Esophagus muscularis mucosa (tissue), 4 donors: ENCODE data around the gene ZEB2.

Experiments used
- EP300 ChIP-seq: sonication (generic); formaldehyde crosslinking; IDR thresholded peaks from one replicate; pipeline ENCODE4 v1.6.1; 2017; ENCODE audit warnings: antibody characterized with exemption
- POLR2A ChIP-seq: fragments of 450-650 bp; IDR thresholded peaks from one replicate; pipeline ENCODE4 v1.6.1; 2017; ENCODE audit warnings: antibody characterized with exemption, moderate library complexity, mild to moderate bottlenecking, low read depth
- POLR2AphosphoS5 ChIP-seq, 2 donors: sonication (generic); formaldehyde crosslinking; IDR thresholded peaks; one replicate each; pipeline ENCODE4 v1.6.1; 2017; ENCODE audit warnings: antibody characterized with exemption in 2 of 2
- TF ChIP-seq, protein P1 (sequence below), 3 experiments: fragments of 200-600 bp in 2 of 3; fragments of 450-650 bp in 1 of 3; sonication (generic) in 2 of 3; IDR thresholded peaks; one replicate each; pipeline ENCODE4 v1.5.1; 2017 to 2019; ENCODE audit warnings: antibody characterized with exemption in 3 of 3, mild to moderate bottlenecking in 2 of 3, moderate library complexity in 1 of 3

DNA sequence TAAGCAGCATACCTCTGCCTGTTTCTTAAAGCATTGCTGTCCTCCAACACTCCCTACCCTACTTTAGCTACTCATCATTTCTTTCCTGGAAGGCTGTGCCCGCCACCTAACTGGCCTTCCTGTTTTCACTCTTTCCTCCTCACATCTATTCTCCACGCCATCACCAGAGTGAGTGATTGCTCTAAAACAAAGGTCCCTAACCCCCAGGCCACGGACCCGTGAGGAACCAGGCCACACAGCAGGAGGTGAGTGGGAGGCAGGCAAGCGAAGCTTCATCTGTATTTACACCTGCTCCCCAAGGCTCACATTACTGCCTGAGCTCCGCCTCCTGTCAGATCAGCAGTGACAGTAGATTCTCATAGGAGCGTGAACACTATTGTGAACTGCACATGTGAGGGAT, 13.3 kb upstream of the ZEB2 start:
- TF ChIP-seq POLR2A (no peak), POLR2AphosphoS5 (IDR thresholded peaks at IDR 0.05) (no peak), EP300 (no peak)
- TF ChIP-seq, protein P1, sequence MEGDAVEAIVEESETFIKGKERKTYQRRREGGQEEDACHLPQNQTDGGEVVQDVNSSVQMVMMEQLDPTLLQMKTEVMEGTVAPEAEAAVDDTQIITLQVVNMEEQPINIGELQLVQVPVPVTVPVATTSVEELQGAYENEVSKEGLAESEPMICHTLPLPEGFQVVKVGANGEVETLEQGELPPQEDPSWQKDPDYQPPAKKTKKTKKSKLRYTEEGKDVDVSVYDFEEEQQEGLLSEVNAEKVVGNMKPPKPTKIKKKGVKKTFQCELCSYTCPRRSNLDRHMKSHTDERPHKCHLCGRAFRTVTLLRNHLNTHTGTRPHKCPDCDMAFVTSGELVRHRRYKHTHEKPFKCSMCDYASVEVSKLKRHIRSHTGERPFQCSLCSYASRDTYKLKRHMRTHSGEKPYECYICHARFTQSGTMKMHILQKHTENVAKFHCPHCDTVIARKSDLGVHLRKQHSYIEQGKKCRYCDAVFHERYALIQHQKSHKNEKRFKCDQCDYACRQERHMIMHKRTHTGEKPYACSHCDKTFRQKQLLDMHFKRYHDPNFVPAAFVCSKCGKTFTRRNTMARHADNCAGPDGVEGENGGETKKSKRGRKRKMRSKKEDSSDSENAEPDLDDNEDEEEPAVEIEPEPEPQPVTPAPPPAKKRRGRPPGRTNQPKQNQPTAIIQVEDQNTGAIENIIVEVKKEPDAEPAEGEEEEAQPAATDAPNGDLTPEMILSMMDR (IDR thresholded peaks at IDR 0.05): no peak
